ENCODE data around the gene PHOX2A. TPM values are rescaled to one million over a fixed set of nuclear protein-coding genes. Genes with fewer than 3 reads are reported as not detected.
"Not testable (repeated sequence)": the region's sequence is repeated elsewhere in the genome, so short reads cannot be mapped to it uniquely, and the experiment has no call there.

The PHOX2A gene
- total RNA-seq, 1 donor from 2014 or later: not detected

DNA sequence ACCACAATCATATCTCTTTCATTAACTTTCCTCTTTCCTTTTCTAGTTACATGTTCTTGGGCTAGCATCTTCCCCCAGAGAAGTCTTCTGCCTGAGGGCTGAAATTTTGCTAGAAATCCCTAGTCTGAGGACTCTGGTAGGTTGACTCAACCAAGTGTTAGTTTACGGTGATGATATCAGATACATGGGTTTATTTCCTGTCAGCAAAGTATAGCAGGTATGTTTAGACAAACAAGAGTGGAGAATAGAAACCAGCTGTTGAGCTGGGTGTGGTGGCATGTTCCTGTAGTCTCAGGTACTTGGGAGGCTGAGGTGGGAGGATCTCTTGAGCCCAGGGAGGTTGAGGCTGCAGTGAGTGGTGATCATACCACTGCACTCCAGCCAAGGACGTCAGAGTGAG lies 40.8 kb downstream of the PHOX2A start:
- TF ChIP-seq, protein P1, sequence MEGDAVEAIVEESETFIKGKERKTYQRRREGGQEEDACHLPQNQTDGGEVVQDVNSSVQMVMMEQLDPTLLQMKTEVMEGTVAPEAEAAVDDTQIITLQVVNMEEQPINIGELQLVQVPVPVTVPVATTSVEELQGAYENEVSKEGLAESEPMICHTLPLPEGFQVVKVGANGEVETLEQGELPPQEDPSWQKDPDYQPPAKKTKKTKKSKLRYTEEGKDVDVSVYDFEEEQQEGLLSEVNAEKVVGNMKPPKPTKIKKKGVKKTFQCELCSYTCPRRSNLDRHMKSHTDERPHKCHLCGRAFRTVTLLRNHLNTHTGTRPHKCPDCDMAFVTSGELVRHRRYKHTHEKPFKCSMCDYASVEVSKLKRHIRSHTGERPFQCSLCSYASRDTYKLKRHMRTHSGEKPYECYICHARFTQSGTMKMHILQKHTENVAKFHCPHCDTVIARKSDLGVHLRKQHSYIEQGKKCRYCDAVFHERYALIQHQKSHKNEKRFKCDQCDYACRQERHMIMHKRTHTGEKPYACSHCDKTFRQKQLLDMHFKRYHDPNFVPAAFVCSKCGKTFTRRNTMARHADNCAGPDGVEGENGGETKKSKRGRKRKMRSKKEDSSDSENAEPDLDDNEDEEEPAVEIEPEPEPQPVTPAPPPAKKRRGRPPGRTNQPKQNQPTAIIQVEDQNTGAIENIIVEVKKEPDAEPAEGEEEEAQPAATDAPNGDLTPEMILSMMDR (IDR thresholded peaks at IDR 0.05): no peak
- ATAC-seq (no peak), DNase-seq (no peak)

DNA sequence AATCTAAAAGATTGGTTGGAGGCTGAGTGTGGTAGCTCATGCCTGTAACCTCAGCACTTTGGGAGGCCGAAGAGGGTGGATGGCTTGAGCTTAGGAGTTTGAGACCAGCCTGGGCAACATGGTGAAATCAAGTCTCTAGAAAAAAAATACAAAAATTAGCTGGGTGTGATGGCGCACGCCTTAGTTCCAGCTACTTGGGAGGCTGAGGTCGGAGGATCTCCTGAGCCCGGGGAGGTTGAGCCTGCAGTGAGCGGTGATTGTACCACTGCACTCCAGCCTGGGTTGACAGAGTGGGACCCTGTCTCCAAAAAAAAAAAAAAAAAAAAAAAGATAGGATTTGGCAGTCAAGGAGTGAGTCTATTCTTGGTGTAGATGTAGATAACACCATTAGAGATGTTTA lies 41.4 kb downstream of the PHOX2A start:
- TF ChIP-seq, protein P1 (IDR thresholded peaks at IDR 0.05): no peak
- DNase-seq (no peak), ATAC-seq (no peak)

More for the DNA sequence above, 40.8 kb downstream of the PHOX2A start:
- Histone ChIP-seq H3K4me1 (no peaks in the 10 kb centered on the region), H3K27me3 (ENCODE audit: low read depth) (no peaks in the 10 kb centered on the region), H3K27ac (no peak overlapping the region), H3K36me3 (no peaks in the 10 kb centered on the region), H3K4me3 (no peak overlapping the region), H3K9me3 (no peaks in the 10 kb centered on the region)
- intact Hi-C loops (cut with DNase I): no loop called here

DNA sequence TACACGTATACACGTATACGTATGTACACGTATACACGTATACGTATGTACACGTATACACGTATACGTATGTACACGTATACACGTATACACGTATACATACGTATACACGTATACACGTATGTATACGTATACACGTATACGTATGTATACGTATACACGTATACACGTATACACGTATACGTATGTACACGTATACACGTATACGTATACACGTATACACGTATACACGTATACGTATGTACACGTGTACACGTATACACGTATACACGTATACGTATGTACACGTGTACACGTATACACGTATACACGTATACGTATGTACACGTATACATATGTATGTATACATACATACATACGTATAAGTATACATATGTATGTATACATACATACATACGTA lies 42.5 kb downstream of the PHOX2A start:
- H3K9me3 ChIP-seq; H3K4me3 ChIP-seq; H3K27ac ChIP-seq; H3K4me1 ChIP-seq; H3K27me3 ChIP-seq (ENCODE audit: low read depth); DNase-seq; ATAC-seq; intact Hi-C loops (cut with DNase I); H3K36me3 ChIP-seq: not testable (repeated sequence)

More for the DNA sequence above, 41.4 kb downstream of the PHOX2A start:
- no peaks in the 10 kb centered on the region for H3K9me3 ChIP-seq
- H3K4me3 ChIP-seq: no peak overlapping the region
- no peaks in the 10 kb centered on the region for H3K36me3 ChIP-seq
- no peaks in the 10 kb centered on the region for H3K4me1 ChIP-seq
- intact Hi-C loops (cut with DNase I): no loop called here
- no peaks in the 10 kb centered on the region for H3K27me3 ChIP-seq (ENCODE audit: low read depth)
- H3K27ac ChIP-seq: no peak overlapping the region

DNA sequence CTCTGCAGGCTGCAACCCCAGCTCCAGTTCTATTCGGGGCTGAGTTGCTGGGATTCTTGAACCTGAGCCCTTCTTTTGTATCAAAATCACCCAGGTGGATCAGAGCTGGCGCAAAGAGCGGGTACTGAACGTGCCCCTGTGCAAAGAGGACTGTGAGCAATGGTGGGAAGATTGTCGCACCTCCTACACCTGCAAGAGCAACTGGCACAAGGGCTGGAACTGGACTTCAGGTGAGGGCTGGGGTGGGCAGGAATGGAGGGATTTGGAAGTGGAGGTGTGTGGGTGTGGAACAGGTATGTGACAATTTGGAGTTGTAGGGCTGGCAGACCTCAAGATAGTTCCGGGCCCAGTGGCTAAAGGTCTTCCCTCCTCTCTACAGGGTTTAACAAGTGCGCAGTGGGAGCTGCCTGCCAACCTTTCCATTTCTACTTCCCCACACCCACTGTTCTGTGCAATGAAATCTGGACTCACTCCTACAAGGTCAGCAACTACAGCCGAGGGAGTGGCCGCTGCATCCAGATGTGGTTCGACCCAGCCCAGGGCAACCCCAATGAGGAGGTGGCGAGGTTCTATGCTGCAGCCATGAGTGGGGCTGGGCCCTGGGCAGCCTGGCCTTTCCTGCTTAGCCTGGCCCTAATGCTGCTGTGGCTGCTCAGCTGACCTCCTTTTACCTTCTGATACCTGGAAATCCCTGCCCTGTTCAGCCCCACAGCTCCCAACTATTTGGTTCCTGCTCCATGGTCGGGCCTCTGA lies 48.3 kb downstream of the PHOX2A start:
- no peak for DNase-seq
- Histone ChIP-seq H3K9me3 (no peaks in the 10 kb centered on the region), H3K36me3 (peaks cover 3% of the 10 kb centered on the region), H3K27ac (no peak overlapping the region), H3K4me1 (no peaks in the 10 kb centered on the region), H3K4me3 (no peak overlapping the region), H3K27me3 (ENCODE audit: low read depth) (no peaks in the 10 kb centered on the region)
- TF ChIP-seq, protein P1 (IDR thresholded peaks at IDR 0.05): no peak
- intact Hi-C loops (cut with DNase I): no loop called here
- ATAC-seq: no peak

DNA sequence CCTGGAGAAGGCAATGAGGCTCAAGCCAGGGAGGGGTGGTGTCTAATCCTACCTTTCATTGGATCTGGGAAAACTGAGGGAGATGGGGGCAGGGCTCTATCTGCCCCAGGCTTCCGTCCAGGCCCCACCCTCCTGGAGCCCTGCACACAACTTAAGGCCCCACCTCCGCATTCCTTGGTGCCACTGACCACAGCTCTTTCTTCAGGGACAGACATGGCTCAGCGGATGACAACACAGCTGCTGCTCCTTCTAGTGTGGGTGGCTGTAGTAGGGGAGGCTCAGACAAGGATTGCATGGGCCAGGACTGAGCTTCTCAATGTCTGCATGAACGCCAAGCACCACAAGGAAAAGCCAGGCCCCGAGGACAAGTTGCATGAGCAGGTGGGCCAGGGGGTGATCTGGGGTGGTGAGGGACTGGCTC lies 52.0 kb downstream of the PHOX2A start, which contains the start of gene FOLR1:
Gene FOLR1, plus strand, starts transcription at position 180 of the 421 bp plus-strand sequence. Its CDS starts 34 bp downstream, at position 214.
- TF ChIP-seq, protein P1 (IDR thresholded peaks at IDR 0.05): no peak
- Histone ChIP-seq H3K4me1 (peaks cover 6% of the 10 kb centered on the region), H3K27ac (peak within 1 kb of the TSS; percentile 74), H3K4me3 (peak within 1 kb of the TSS; percentile 37), H3K36me3 (peaks cover 3% of the 10 kb centered on the region), H3K27me3 (ENCODE audit: low read depth) (no peaks in the 10 kb centered on the region), H3K9me3 (no peaks in the 10 kb centered on the region)
- ATAC-seq: peak; percentile 81 to 87
- intact Hi-C loops (cut with DNase I): no loop called here
- peak; percentile 75 for DNase-seq

DNA sequence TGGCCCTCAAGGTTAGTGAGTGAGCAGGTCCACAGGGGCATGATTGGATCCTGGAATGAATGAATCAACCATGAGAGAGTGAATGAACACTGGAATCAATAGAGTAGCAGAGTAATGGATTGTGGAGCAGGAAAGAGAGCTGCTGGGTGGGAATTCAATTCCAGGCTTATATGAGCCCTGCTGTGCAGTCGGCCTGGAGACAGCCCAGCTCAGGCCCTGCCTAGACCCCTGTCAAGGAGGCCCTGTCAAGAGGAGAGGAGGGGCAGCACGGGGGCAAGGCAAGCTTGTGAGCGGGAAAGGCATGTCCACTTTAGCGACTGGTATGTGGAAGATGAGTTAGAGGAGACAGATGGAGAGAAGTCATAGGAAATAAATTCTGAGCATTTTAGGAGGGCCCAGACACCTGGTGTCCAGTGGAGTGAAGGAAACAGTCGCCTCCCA lies 53.3 kb downstream of the PHOX2A start:
- H3K4me3 ChIP-seq: no peak overlapping the region

More for the DNA sequence above, 53.3 kb downstream of the PHOX2A start:
- Histone ChIP-seq H3K27ac (no peak overlapping the region), H3K9me3 (no peaks in the 10 kb centered on the region), H3K36me3 (no peaks in the 10 kb centered on the region), H3K4me1 (peaks cover 6% of the 10 kb centered on the region), H3K27me3 (ENCODE audit: low read depth) (no peaks in the 10 kb centered on the region)
- TF ChIP-seq, protein P1 (IDR thresholded peaks at IDR 0.05): no peak
- intact Hi-C loops (cut with DNase I): no loop called here
- DNase-seq (no peak), ATAC-seq (no peak)

All from lower lobe of right lung (tissue), 2 donors.